DMS53 treated with DMSO at 0.1 percent for 48 hours (cell line): ENCODE measurements around the gene PAPPA2.
"Not testable (repeated sequence)": the region's sequence is repeated elsewhere in the genome, so short reads cannot be mapped to it uniquely, and the experiment has no call there.

Experiments
- DNase-seq: peaks from one replicate; lab custom pipeline; 2025; ENCODE audit not compliant: unreplicated experiment; lab: John Stamatoyannopoulos, UW

The PAPPA2 gene

GRCh38 chr1:176602388-176603004, 139.5 kb downstream of the PAPPA2 start:
- no peak for DNase-seq

DNA sequence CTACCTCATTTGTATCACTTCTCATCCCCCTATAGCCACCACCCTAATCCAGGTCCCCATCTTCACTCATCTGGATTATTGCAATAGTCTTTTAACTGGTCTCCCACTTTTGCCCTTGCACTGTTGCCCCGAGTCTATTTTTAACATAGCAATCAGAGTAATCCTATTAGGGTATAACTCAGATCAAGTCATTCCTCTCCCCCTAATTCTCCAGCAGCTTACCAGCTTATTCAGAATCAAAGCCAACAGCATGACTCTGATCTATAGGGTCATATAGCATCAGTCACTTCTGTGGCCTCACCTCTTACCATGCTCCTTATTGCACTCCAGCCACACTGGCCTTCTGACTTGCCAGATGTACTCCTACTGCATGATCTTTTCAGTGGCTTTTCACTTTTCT, 140.7 kb downstream of the PAPPA2 start:
- DNase-seq, result no peak

- DNase-seq, result no peak
These were observed 141.5 kb downstream of the PAPPA2 start for GRCh38 chr1:176604461-176604860.

GRCh38 chr1:176605176-176605575, 142.2 kb downstream of the PAPPA2 start:
- no peak for DNase-seq

DNA sequence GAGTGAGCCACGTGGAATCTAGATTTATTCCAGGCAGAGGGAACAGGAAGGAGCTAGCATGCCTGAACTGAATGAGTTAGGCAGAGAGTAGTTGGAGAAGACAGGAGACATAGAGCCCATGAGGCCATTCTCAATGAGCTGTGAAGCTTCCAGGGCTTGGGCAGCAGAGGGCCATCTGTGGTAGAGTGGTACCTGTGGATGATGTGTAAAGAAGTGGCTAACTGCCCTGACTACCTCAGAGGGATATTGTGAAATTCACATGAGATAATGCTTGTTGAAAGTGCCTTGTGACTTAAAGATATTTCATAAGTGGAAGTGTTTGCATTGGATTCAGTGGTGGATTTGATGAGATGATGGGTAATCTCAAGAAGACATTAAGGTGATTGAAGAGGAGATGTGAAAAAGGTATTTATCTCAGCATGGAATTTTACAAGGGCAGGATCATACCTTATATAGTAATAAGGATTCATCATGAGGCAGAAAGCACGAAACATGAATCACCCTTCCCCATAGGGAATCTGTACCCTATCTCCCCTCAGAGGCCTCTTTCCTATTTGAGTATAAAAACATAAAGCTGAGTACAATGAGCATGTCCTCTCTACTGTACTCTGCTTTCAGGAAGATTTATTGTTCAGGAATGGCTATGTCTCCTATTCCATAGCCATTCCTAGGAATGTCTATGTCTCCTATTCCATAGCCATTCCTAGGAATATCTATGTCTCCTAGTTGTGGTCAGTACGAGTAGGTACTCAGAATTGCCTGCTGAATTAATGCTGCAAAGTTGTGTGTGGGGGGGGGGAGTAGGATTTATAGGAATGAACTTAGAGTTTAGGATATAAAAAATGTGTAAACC, 146.8 kb downstream of the PAPPA2 start:
- DNase-seq, result no peak

DNA sequence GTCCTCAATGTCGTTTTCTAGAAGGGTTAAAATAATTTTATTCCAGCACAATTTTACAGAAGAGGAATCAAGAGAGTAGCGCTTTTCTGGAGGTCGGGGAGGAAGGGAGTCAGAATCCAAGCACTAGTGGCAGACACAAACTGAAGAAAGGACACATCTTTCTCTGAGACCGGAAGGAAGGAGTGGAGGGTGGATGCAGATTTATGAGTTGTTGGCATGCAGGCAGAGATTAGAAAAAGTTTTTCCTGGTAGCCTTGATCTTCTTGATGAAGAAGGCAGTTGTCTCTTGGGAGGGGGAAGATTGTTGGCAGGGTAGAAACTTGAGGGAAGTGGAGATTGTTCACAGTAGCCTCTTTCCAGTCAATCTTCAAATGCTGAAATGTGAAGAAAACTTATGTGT, 149.8 kb downstream of the PAPPA2 start:
- no peak for DNase-seq

DNA sequence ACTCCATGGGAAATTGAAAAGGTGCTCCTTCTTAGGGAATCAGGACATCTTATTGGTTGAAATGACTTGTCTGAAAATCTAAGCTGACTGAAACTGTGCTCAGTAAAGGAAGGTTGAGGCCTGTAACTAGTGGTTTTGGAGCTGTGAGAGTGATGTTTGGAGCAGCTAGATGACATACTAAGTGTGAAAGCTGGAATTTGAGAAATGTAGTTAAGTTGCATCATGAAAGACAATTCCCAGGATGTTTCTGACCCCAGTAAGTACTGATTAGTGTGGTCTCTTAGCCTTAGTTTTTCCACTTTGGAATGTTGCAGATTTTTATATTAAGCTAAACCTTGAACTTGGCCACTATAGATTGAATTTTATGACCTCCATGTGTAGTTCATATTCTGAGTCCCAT, 154.9 kb downstream of the PAPPA2 start:
- no peak for DNase-seq

DNA sequence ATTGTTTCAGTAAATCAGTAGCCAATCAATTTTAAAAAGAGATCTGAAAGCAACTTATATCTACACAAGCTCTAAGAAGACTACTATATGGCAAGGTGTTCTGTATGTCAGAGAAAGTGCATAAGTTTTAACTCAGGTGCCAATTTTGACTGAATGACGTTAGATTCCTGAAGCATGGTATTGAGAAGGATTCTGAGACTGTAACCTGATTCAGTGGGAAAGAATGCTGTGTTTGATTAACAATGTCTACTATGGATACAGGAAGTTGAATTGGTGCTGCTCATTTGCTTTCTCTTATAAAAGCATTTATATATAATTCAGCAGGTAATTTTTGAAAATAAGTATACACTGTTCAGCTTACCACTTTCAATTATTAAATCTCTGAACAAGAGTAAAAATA, 156.3 kb downstream of the PAPPA2 start:
- no peak for DNase-seq

DNA sequence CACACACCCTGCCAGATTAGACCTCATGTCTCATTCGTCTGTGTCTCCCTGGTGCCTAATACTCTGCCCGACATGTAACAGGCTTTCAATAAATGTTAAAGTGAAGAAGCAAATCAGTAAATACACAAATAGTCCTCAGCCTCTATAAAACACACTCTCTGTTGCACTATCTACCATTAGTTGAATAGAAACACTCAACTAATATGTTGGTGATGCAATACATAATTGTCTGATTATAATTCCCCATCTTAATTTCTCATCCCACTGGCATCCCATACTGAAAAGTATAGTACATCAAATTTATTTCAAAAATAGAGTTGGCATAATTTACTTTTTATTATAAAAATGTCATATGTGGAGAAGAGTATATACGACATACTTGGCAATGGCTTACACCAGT, 162.4 kb downstream of the PAPPA2 start:
- DNase-seq, result no peak

DNA sequence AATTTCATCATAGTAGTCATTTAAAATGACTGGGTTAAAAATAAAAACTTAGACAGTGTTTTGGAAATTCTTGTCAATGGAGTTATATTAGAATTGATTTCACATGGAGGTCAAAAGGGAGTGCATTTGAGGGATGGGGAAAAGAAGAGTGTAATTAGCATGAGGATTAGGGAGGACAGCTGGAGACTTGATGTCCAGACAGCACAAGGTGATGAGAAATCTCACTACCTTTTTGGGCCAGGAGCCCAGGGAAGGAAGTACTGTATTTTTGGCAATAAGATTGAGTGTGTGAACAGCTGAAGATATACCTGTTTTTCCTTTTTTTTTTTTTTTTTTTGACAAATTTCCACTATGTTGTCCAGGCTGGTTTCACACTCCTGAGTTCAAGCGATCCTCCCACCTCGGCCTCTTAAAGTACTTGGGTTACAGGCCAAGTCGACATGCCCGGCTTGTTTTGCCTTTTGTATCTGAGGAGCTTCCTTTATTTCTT, 163.6 kb downstream of the PAPPA2 start:
- DNase-seq, result no peak

DNA sequence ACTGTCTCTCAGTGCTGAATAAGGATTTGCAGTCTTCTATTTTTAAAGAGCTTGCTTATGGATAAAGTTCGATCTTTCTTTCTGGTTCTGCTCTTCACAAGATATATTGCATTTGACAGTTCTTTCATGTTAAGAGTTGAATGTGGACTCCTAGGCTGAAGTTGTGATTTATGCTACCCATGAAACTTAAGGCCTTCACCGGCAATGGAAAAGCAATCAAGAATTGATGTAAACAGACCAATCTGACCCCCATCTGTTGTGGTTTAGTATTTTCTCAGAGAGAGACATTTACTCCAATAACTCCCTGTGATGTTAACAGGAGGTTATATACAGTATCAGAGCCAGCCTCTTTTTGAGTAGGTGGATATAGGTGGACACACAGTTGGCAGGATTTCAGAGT, 165.8 kb downstream of the PAPPA2 start:
- no peak for DNase-seq

- not testable (repeated sequence) for DNase-seq
These were observed 171.8 kb downstream of the PAPPA2 start for GRCh38 chr1:176634733-176635132.

DNA sequence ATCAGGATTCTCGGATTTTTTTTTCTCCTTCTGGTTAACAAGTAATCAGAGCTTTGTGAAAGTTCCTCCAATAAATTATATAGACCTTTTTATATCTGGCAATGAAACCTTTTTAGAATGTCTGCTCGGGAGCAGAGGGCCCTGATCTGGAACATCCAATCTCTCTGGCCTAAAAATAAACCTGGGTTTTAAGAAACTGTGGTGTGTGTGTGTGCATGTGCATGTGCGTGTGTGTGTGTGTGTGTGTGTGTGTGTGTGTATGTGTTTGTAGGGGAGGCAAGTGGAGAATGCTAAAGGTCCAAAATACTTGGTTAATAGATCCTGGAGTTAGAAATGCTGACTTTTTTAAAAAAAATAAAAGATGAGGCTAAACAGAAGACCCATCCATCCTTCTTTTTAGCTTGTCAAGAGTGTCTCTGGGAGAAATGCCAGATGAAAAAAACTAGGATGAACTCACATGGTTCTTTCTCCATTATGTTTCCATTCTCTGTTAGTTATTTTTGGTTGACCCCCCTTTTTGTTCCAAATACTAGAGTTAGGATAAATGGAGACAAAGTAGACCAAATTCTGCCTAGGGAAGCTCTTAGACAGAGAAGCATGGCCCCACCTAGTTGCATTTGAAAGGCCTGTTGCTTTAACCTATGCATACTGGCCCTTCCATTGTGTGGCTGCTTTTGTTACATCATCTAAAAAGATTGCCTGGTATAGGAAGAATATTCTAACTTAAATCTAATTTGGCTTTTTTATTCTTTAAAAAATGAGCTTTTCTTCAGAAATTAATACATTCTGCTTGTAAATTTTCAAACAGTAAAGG, 175.9 kb downstream of the PAPPA2 start:
- no peak for DNase-seq

DNA sequence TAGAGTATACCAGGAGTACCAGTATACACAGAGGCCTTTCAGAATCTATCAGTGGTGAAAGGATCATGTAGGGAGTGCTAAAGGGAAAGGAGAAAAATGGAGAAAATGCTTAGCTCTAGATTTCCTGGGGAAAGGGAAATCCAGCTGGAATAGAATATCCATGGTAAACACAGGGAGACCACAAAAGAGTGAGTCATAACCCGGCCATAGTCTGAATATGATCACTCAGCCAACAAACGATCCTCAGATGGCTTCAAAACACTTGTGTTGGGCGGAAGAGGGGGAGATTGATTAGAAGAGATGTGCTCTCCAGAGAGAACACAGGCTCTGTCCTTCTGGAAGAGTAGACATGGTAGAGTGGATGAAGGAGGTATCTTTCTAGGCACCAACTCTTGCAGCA, 180.6 kb downstream of the PAPPA2 start:
- DNase-seq, result peak; percentile 91

DNA sequence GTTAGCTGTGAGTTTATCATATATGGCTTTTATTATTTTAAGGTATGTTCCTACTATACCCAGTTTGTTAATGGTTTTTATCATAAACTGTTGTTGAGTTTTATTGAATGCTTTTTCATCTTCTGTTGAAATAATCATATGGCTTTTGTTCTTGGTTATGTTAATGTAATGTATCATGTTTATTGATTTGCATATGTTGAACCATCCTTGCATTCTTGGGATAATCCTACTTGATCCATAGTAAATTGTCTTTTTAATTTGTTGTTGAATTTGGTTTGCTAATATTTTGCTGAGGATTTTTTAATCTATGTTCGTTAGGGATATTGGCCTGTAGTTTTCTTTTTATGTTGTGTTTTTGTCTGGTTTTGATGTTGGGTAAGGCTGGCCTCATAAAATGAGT, 185.6 kb downstream of the PAPPA2 start:
- no peak for DNase-seq

DNA sequence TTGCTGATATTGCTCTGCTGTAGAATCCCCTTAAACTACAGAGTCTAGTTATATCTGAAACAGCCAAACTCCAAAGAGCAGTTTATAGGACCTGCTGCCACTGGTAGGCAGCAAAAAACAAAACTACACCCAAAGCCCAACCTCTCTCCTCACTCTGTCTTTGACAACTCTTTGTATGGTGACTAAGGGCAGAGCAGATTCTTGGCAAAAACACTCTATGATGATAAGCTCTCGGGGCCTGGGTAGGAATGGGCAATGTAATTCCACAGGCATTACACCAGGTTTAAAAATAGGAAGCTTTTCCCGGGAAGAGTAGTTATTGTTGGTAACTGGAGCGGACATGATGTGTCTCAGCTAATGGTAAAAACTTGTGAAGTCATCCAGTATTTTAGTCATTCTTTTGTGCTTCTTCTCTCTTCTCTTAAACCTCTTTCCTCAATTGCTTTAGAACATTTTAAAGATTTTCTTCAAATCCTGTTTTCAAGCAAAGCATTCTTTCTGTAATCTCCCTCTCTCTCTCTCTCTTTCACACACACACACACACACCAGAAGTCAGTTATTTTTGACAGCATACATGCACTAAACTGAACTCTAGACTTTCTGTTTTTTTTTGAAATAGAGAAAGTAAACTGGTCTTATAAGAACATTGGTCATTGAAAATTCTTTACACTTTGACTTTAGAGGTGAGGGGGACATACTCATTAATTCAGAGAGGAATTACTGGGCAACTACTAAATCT, 193.5 kb downstream of the PAPPA2 start:
- no peak for DNase-seq

GRCh38 chr1:176669782-176670181, 206.8 kb downstream of the PAPPA2 start:
- DNase-seq, result no peak

DNA sequence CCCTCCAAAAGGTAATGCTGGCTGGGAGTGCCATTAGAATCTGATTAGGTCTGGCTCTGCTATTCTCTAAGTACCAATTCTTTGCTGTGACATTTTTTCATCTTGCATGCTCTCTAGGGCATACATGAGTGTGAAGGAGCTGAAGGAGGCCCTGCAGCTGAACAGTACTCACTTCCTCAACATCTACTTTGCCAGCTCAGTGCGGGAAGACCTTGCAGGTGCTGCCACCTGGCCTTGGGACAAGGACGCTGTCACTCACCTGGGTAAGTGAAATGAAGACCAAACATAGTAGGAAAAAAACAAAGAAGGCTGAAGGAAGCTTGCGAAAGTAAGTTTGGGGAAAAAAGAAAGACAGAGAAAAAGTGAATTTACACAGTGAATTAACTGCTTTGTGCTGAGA, 207.9 kb downstream of the PAPPA2 start:
- DNase-seq, result peak; percentile 25

- DNase-seq, result no peak
These were observed 220.0 kb downstream of the PAPPA2 start for GRCh38 chr1:176682830-176683535.
